Hepatocyte (in vitro differentiated cells): ENCODE data around the gene BRIX1. TPM values are rescaled to one million over a fixed set of nuclear protein-coding genes. Genes with fewer than 3 reads are reported as not detected.

ENCODE experiments used
- DNase-seq: peaks from one replicate; pipeline ENCODE4 v3.0.0-alpha.2; 2016; ENCODE audit warnings: low spot score
- H2AFZ ChIP-seq: fragments of 200-600 bp; sonication (generic); 2 replicates; pipeline ENCODE4 v1.6.0; 2016; ENCODE audit warnings: antibody characterized with exemption, mild to moderate bottlenecking
- H3K27ac ChIP-seq: fragments of 200-600 bp; sonication (generic); 2 replicates; pipeline ENCODE4 v1.5.1; 2016; ENCODE audit warnings: mild to moderate bottlenecking
- H3K27me3 ChIP-seq: fragments of 200-600 bp; sonication (generic); 2 replicates; pipeline ENCODE4 v1.6.1; 2016
- H3K36me3 ChIP-seq: fragments of 200-600 bp; sonication (generic); replicated peaks from 2 replicates; pipeline ENCODE4 v1.5.1; 2016; ENCODE audit warnings: low read depth; ENCODE audit not compliant: insufficient read depth
- H3K4me1 ChIP-seq: fragments of 200-600 bp; sonication (generic); 2 replicates; pipeline ENCODE4 v1.5.1; 2016; ENCODE audit warnings: mild to moderate bottlenecking, moderate library complexity; ENCODE audit not compliant: insufficient read depth
- H3K4me2 ChIP-seq: fragments of 200-600 bp; sonication (generic); 2 replicates; pipeline ENCODE4 v1.6.0; 2016
- H3K4me3 ChIP-seq: fragments of 200-600 bp; sonication (generic); 2 replicates; pipeline ENCODE4 v1.5.1; 2016; ENCODE audit warnings: mild to moderate bottlenecking
- H3K79me2 ChIP-seq: fragments of 200-600 bp; sonication (generic); 2 replicates; pipeline ENCODE4 v1.6.0; 2017; ENCODE audit warnings: mild to moderate bottlenecking
- H3K9me2 ChIP-seq: fragments of 200-600 bp; sonication (generic); replicated peaks from 2 replicates; pipeline ENCODE4 v1.6.0; 2017; ENCODE audit warnings: mild to moderate bottlenecking; ENCODE audit not compliant: insufficient read depth
- H3K9me3 ChIP-seq: fragments of 200-600 bp; sonication (generic); 2 replicates; pipeline ENCODE4 v1.5.1; 2016; ENCODE audit warnings: low read depth, mild to moderate bottlenecking
- H4K20me1 ChIP-seq: fragments of 200-600 bp; sonication (generic); 2 replicates; pipeline ENCODE4 v1.6.0; 2016; ENCODE audit warnings: mild to moderate bottlenecking; ENCODE audit not compliant: insufficient read depth, poor library complexity, severe bottlenecking
- EZH2 ChIP-seq: fragments of 200-600 bp; sonication (generic); IDR thresholded peaks from 2 replicates; pipeline ENCODE4 v1.6.1; 2016; ENCODE audit warnings: antibody characterized with exemption, mild to moderate bottlenecking, borderline replicate concordance
- EZH2phosphoT487 ChIP-seq: fragments of 200-600 bp; sonication (generic); IDR thresholded peaks from one replicate; pipeline ENCODE4 v1.6.1; 2018; ENCODE audit warnings: antibody characterized with exemption, mild to moderate bottlenecking, low read depth, moderate library complexity; ENCODE audit not compliant: unreplicated experiment, severe bottlenecking
- WGBS: methylation state at CpG from one replicate; pipeline ENCODE4 v1.1.6; 2016; ENCODE audit warnings: low lambda C conversion rate; ENCODE audit errors: missing lambda C conversion rate; 5-methylcytosine and 5-hydroxymethylcytosine counted together
- polyA plus RNA-seq: library from polyadenylated mRNA; unstranded; fragments of >200 nt; fragmentation: Nextera tagmentation; extraction: Ambion mirVana; gene quantifications from 2 replicates; pipeline ENCODE4 v1.2.1, GENCODE V29; 2016
- total RNA-seq: library from RNA; depleted of rRNA; stranded (reverse); fragments of >200 nt; gene quantifications from 2 replicates; pipeline ENCODE4 v1.2.3, GENCODE V29; 2014
- TF ChIP-seq, protein P1 (sequence below): fragments of 200-600 bp; sonication (generic); IDR thresholded peaks from 2 replicates; pipeline ENCODE4 v1.5.1; 2016; ENCODE audit warnings: antibody characterized with exemption, mild to moderate bottlenecking; ENCODE audit not compliant: poor library complexity

The BRIX1 gene
- total and polyA plus RNA-seq, 2 experiments from 2014 or later, result 28.6 to 28.7 TPM

DNA sequence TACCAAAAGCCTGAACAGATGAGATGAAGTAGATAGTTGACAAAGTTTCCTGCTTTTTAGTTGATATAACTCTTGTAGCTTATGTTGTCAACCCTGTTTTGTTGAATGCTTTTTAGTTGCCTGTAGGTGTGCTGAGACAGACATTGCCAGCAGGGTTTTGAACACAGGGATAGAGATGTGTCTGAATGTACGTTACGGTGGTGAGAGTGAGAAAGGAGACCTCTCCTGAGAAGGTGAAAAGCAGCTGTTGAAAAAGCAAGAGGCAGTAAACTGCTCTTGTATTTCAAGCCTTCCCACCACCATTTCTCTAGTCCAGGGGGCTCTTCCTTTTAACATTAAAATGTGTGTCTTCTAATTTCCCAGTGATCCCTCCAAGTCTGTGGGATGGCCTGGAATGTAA is 28.5 kb downstream of the BRIX1 start:
- H3K27ac ChIP-seq, result no peak overlapping the region
- no peaks in the 10 kb centered on the region for H3K9me3 ChIP-seq
- WGBS, result 92% methylated on average over 2 of the region's 2 CpGs
- TF ChIP-seq EZH2, result no peak
- TF ChIP-seq, protein P1, sequence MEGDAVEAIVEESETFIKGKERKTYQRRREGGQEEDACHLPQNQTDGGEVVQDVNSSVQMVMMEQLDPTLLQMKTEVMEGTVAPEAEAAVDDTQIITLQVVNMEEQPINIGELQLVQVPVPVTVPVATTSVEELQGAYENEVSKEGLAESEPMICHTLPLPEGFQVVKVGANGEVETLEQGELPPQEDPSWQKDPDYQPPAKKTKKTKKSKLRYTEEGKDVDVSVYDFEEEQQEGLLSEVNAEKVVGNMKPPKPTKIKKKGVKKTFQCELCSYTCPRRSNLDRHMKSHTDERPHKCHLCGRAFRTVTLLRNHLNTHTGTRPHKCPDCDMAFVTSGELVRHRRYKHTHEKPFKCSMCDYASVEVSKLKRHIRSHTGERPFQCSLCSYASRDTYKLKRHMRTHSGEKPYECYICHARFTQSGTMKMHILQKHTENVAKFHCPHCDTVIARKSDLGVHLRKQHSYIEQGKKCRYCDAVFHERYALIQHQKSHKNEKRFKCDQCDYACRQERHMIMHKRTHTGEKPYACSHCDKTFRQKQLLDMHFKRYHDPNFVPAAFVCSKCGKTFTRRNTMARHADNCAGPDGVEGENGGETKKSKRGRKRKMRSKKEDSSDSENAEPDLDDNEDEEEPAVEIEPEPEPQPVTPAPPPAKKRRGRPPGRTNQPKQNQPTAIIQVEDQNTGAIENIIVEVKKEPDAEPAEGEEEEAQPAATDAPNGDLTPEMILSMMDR, result no peak
- TF ChIP-seq EZH2phosphoT487, result no peak
- H3K4me1 ChIP-seq, result no peaks in the 10 kb centered on the region
- no peak overlapping the region for H2AFZ ChIP-seq
- no peak overlapping the region for H3K4me3 ChIP-seq
- no peaks in the 10 kb centered on the region for H3K36me3 ChIP-seq
- no peaks in the 10 kb centered on the region for H3K79me2 ChIP-seq
- no peak for DNase-seq
- no peaks in the 10 kb centered on the region for H3K27me3 ChIP-seq
- H3K9me2 ChIP-seq, result no peaks in the 10 kb centered on the region
- no peak overlapping the region for H3K4me2 ChIP-seq
- no peaks in the 10 kb centered on the region for H4K20me1 ChIP-seq

DNA sequence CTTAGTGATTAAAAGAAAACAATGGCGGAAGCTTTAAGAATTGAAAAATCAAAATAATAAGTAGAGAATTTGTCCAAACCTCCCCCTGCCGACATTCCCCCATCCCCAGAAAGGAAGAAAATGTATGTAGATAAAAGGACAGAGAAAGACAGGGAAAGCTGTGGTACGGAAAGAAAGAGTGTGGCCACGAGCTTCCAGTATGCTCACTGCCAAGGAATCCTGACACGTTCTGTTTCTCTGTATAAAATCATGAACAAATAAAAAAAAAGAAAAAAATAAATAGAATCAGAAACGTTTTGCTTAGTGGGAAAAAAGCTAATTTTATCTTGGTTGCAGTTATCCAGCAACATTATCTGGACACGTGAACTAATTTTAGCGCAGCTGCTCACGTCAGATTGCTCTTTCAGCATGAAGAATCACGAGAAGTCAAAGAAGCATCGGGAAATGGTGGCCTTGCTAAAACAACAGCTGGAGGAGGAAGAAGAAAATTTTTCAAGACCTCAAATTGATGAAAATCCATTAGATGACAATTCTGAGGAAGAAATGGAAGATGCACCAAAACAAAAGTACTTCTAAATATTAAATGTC is 29.0 kb downstream of the BRIX1 start:
- H2AFZ ChIP-seq, result no peak overlapping the region
- H3K4me2 ChIP-seq, result no peak overlapping the region
- 95% methylated on average over 11 of the region's 11 CpGs for WGBS
- no peaks in the 10 kb centered on the region for H3K79me2 ChIP-seq
- DNase-seq, result no peak
- no peaks in the 10 kb centered on the region for H4K20me1 ChIP-seq
- no peaks in the 10 kb centered on the region for H3K4me1 ChIP-seq
- H3K27me3 ChIP-seq, result no peaks in the 10 kb centered on the region
- no peak overlapping the region for H3K4me3 ChIP-seq
- no peaks in the 10 kb centered on the region for H3K9me3 ChIP-seq
- H3K36me3 ChIP-seq, result no peaks in the 10 kb centered on the region
- H3K27ac ChIP-seq, result no peak overlapping the region
- no peaks in the 10 kb centered on the region for H3K9me2 ChIP-seq
- TF ChIP-seq EZH2 (no peak), EZH2phosphoT487 (no peak)
- TF ChIP-seq, protein P1, result no peak

DNA sequence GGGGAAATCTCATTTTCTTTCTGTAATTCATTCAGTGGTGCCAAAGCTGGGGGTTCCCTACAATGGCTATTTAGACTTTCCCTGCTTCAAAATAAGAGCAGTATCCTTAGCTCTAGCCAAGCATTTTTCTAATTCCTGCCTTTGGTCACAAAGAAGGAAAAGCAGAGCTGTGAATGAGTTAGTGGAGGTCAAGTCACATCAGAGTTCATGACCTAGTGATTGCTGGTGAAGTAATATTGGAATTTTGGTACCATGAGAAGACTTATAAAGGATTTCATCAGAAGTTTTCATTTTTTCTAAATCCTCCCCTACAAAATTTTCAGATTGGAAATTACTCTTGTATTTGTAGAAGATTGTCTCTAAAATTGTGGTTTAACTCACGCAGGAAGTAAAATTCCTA is 41.8 kb downstream of the BRIX1 start:
- H3K9me2 ChIP-seq, result no peaks in the 10 kb centered on the region
- WGBS, result 100% methylated on average over 1 of the region's 1 CpG
- H3K4me2 ChIP-seq, result no peak overlapping the region
- H3K27ac ChIP-seq, result no peak overlapping the region
- no peak for DNase-seq
- H3K79me2 ChIP-seq, result no peaks in the 10 kb centered on the region
- no peaks in the 10 kb centered on the region for H3K4me1 ChIP-seq
- H3K36me3 ChIP-seq, result no peaks in the 10 kb centered on the region
- no peaks in the 10 kb centered on the region for H4K20me1 ChIP-seq
- no peak overlapping the region for H3K4me3 ChIP-seq
- no peaks in the 10 kb centered on the region for H3K27me3 ChIP-seq
- TF ChIP-seq, protein P1, result no peak
- TF ChIP-seq EZH2phosphoT487, result no peak
- no peak for TF ChIP-seq EZH2
- H3K9me3 ChIP-seq, result no peaks in the 10 kb centered on the region
- H2AFZ ChIP-seq, result no peak overlapping the region
